ENCODE measurements around the gene NPTX1.

NPTX1 gene

GRCh38 chr17:80492343-80493136, 16.1 kb upstream of the NPTX1 start:
- H3K27me3 Mint-ChIP-seq: peaks cover 18% of the 10 kb centered on the region
- H3K4me3 Mint-ChIP-seq: no peak overlapping the region
- no peak for ATAC-seq
- no peak overlapping the region for H3K27ac Mint-ChIP-seq
- peaks cover 2% of the 10 kb centered on the region for H3K9me3 Mint-ChIP-seq
- peaks cover under 1% of the 10 kb centered on the region for H3K4me1 Mint-ChIP-seq
- no peaks in the 10 kb centered on the region for H3K36me3 Mint-ChIP-seq

- Mint-ChIP-seq H3K27me3 (peaks cover 18% of the 10 kb centered on the region), H3K27ac (no peak overlapping the region), H3K4me1 (no peaks in the 10 kb centered on the region), H3K36me3 (no peaks in the 10 kb centered on the region), H3K9me3 (peaks cover 3% of the 10 kb centered on the region), H3K4me3 (no peak overlapping the region)
- ATAC-seq: no peak
These were observed 15.3 kb upstream of the NPTX1 start for GRCh38 chr17:80491478-80492342.

GRCh38 chr17:80487511-80487910, 11.1 kb upstream of the NPTX1 start:
- H3K27ac Mint-ChIP-seq: no peak overlapping the region
- H3K27me3 Mint-ChIP-seq: peaks cover 45% of the 10 kb centered on the region
- no peak overlapping the region for H3K4me3 Mint-ChIP-seq
- H3K36me3 Mint-ChIP-seq: no peaks in the 10 kb centered on the region
- H3K4me1 Mint-ChIP-seq: peaks cover 10% of the 10 kb centered on the region
- ATAC-seq: no peak
- H3K9me3 Mint-ChIP-seq: peaks cover 3% of the 10 kb centered on the region

GRCh38 chr17:80486692-80487091, 10.3 kb upstream of the NPTX1 start:
- ATAC-seq: no peak

GRCh38 chr17:80485846-80486245, 9.4 kb upstream of the NPTX1 start:
- Mint-ChIP-seq H3K4me1 (peaks cover 10% of the 10 kb centered on the region), H3K36me3 (no peaks in the 10 kb centered on the region), H3K27ac (no peak overlapping the region), H3K9me3 (peaks cover 3% of the 10 kb centered on the region), H3K27me3 (peaks cover 61% of the 10 kb centered on the region), H3K4me3 (no peak overlapping the region)
- ATAC-seq: peak; percentile 81

More at GRCh38 chr17:80486692-80487091, 10.3 kb upstream of the NPTX1 start:
- Mint-ChIP-seq H3K36me3 (no peaks in the 10 kb centered on the region), H3K9me3 (peaks cover 3% of the 10 kb centered on the region), H3K4me1 (peaks cover 10% of the 10 kb centered on the region), H3K27ac (no peak overlapping the region), H3K4me3 (no peak overlapping the region), H3K27me3 (peaks cover 53% of the 10 kb centered on the region)

- Mint-ChIP-seq H3K4me3 (no peak overlapping the region), H3K4me1 (peaks cover 10% of the 10 kb centered on the region), H3K27me3 (peaks cover 82% of the 10 kb centered on the region), H3K27ac (no peak overlapping the region), H3K36me3 (no peaks in the 10 kb centered on the region), H3K9me3 (peaks cover 3% of the 10 kb centered on the region)
- no peak for ATAC-seq
These were observed 6.3 kb upstream of the NPTX1 start for GRCh38 chr17:80482555-80483308.

GRCh38 chr17:80482058-80482318, 5.6 kb upstream of the NPTX1 start:
- no peak for ATAC-seq
- Mint-ChIP-seq H3K4me1 (peaks cover 10% of the 10 kb centered on the region), H3K27me3 (peaks cover 75% of the 10 kb centered on the region), H3K27ac (no peak overlapping the region), H3K36me3 (no peaks in the 10 kb centered on the region), H3K4me3 (no peak overlapping the region), H3K9me3 (no peaks in the 10 kb centered on the region)

- Mint-ChIP-seq H3K4me1 (peaks cover 10% of the 10 kb centered on the region), H3K36me3 (no peaks in the 10 kb centered on the region), H3K27me3 (peaks cover 70% of the 10 kb centered on the region), H3K27ac (no peak overlapping the region), H3K9me3 (no peaks in the 10 kb centered on the region), H3K4me3 (no peak overlapping the region)
- ATAC-seq: no peak
These were observed 5.1 kb upstream of the NPTX1 start for GRCh38 chr17:80481284-80482057.

- Mint-ChIP-seq H3K36me3 (no peaks in the 10 kb centered on the region), H3K27me3 (peaks cover 64% of the 10 kb centered on the region), H3K4me3 (no peak overlapping the region), H3K27ac (no peak overlapping the region), H3K4me1 (peaks cover 4% of the 10 kb centered on the region), H3K9me3 (no peaks in the 10 kb centered on the region)
- ATAC-seq: no peak
These were observed 3.8 kb upstream of the NPTX1 start for GRCh38 chr17:80480248-80480647.

- H3K4me1 Mint-ChIP-seq: peaks cover 13% of the 10 kb centered on the region
- peaks cover 71% of the 10 kb centered on the region for H3K27me3 Mint-ChIP-seq
- H3K9me3 Mint-ChIP-seq: no peaks in the 10 kb centered on the region
- no peak for ATAC-seq
- no peaks in the 10 kb centered on the region for H3K36me3 Mint-ChIP-seq
- H3K27ac Mint-ChIP-seq: no peak overlapping the region
- no peak overlapping the region for H3K4me3 Mint-ChIP-seq
These were observed 2.8 kb upstream of the NPTX1 start for GRCh38 chr17:80479246-80479566.

GRCh38 chr17:80478487-80479245, 2.3 kb upstream of the NPTX1 start:
- peaks cover 13% of the 10 kb centered on the region for H3K4me1 Mint-ChIP-seq
- H3K27me3 Mint-ChIP-seq: peaks cover 73% of the 10 kb centered on the region
- no peaks in the 10 kb centered on the region for H3K9me3 Mint-ChIP-seq
- no peak overlapping the region for H3K27ac Mint-ChIP-seq
- H3K4me3 Mint-ChIP-seq: no peak overlapping the region
- H3K36me3 Mint-ChIP-seq: no peaks in the 10 kb centered on the region
- ATAC-seq: no peak

GRCh38 chr17:80477647-80478478, 1.5 kb upstream of the NPTX1 start:
- H3K4me3 Mint-ChIP-seq: no peak overlapping the region
- peaks cover 73% of the 10 kb centered on the region for H3K27me3 Mint-ChIP-seq
- H3K36me3 Mint-ChIP-seq: no peaks in the 10 kb centered on the region
- peaks cover 13% of the 10 kb centered on the region for H3K4me1 Mint-ChIP-seq
- no peak overlapping the region for H3K27ac Mint-ChIP-seq
- H3K9me3 Mint-ChIP-seq: no peaks in the 10 kb centered on the region
- no peak for ATAC-seq

GRCh38 chr17:80476877-80477646, 655 bp upstream of the NPTX1 start:
- no peak for ATAC-seq
- Mint-ChIP-seq H3K36me3 (no peaks in the 10 kb centered on the region), H3K4me3 (no peak overlapping the region), H3K27ac (no peak overlapping the region), H3K9me3 (no peaks in the 10 kb centered on the region), H3K27me3 (peaks cover 73% of the 10 kb centered on the region), H3K4me1 (peaks cover 17% of the 10 kb centered on the region)

All from stimulated activated memory B cell treated with anti-CD40 and anti-IgM and Interleukin-4, amounts not matched to agents 10 μg/mL and 1 μg/mL and 100 μg/mL, for 72 hours (primary cell).